A673 (cell line): ENCODE data around the gene GOSR2. TPM values are rescaled to one million over a fixed set of nuclear protein-coding genes. Genes with fewer than 3 reads are reported as not detected.

Experiments
- BruUV-seq: library from RNA; stranded (reverse); fragments of 400-500 nt; replicated peaks from 2 replicates; lab custom pipeline; 2021; lab: Mats Ljungman, UMichigan
- CTCF ChIA-PET: fragments of 300-600 bp; sonication (Branson Sonifier 250); formaldehyde crosslinking; loops from one replicate; lab custom pipeline; 2022; ENCODE audit warnings: antibody characterized with exemption; lab: Charles Lee
- POLR2A ChIA-PET: fragments of 300-600 bp; sonication (Branson Sonifier 250); formaldehyde crosslinking; loops from one replicate; lab custom pipeline; 2022; ENCODE audit warnings: antibody characterized with exemption; ENCODE audit not compliant: low non-redundant PET; lab: Charles Lee
- DNase-seq: peaks from one replicate; pipeline ENCODE4 v3.0.0-alpha.2; 2015; ENCODE audit warnings: low spot score
- H3K27ac ChIP-seq: fragments of 200-600 bp; sonication (generic); 2 replicates; pipeline ENCODE4 v1.5.1; 2016; ENCODE audit warnings: mixed run types, low read depth, mild to moderate bottlenecking, mixed read lengths, antibody characterized with exemption, low read length; ENCODE audit not compliant: poor library complexity, severe bottlenecking
- H3K27me3 ChIP-seq: fragments of 200-600 bp; sonication (generic); replicated peaks from 2 replicates; pipeline ENCODE4 v1.6.1; 2017; ENCODE audit warnings: mixed run types, low read depth, mild to moderate bottlenecking, mixed read lengths, antibody characterized with exemption, low read length; ENCODE audit not compliant: insufficient read depth, poor library complexity
- H3K36me3 ChIP-seq: fragments of 200-600 bp; sonication (generic); 2 replicates; pipeline ENCODE4 v1.6.1; 2016; ENCODE audit warnings: mixed run types, mild to moderate bottlenecking, mixed read lengths, antibody characterized with exemption, low read length; ENCODE audit not compliant: insufficient read depth, poor library complexity, severe bottlenecking
- H3K4me1 ChIP-seq: fragments of 200-600 bp; sonication (generic); 2 replicates; pipeline ENCODE4 v1.6.1; 2017; ENCODE audit warnings: mixed run types, mild to moderate bottlenecking, mixed read lengths, antibody characterized with exemption, low read length; ENCODE audit not compliant: insufficient read depth, poor library complexity, severe bottlenecking
- H3K4me3 ChIP-seq: fragments of 200-600 bp; sonication (generic); 2 replicates; pipeline ENCODE4 v1.5.1; 2016; ENCODE audit warnings: low read depth, mixed run types, mild to moderate bottlenecking, mixed read lengths, low read length; ENCODE audit not compliant: poor library complexity, severe bottlenecking
- H3K9me3 ChIP-seq: fragments of 200-600 bp; sonication (generic); 2 replicates; pipeline ENCODE4 v1.6.1; 2016; ENCODE audit warnings: mixed run types, low read depth, mild to moderate bottlenecking, mixed read lengths, antibody characterized with exemption, low read length; ENCODE audit not compliant: poor library complexity, severe bottlenecking
- CTCF ChIP-seq: fragments of 300-800, 200-600 bp; sonication (generic); conservative IDR thresholded peaks from 2 replicates; pipeline ENCODE4 v1.5.1; 2017; ENCODE audit warnings: low read depth, mild to moderate bottlenecking, antibody characterized with exemption, low read length, moderate library complexity, mixed read lengths
- EZH2 ChIP-seq: fragments of 200-600 bp; sonication (generic); IDR thresholded peaks from 2 replicates; pipeline ENCODE4 v1.6.1; 2017; ENCODE audit warnings: borderline replicate concordance, low read depth, mild to moderate bottlenecking, mixed read lengths, antibody characterized with exemption, low read length; ENCODE audit not compliant: poor library complexity, severe bottlenecking
- intact Hi-C: fragments of 100-400 bp; cut with micrococcal nuclease; formaldehyde crosslinking; loops from one replicate; pipeline ENCODE4 v1.10.0; 2022; ENCODE audit not compliant: unreplicated experiment
- total RNA-seq: library from RNA; stranded (reverse); gene quantifications from 2 replicates; pipeline ENCODE4 v1.2.3, GENCODE V29; 2021

The GOSR2 gene
- total RNA-seq, 1 experiment from 2014 or later: 34.5 TPM

GRCh38 chr17:46944931-46945330, 22.0 kb downstream of the GOSR2 start:
- no peaks in the 10 kb centered on the region for H3K27me3 ChIP-seq
- TF ChIP-seq CTCF (no peak), EZH2 (no peak)
- ChIA-PET POLR2A (no interaction called here), CTCF (no interaction called here)
- no peaks in the 10 kb centered on the region for H3K36me3 ChIP-seq
- no peak for DNase-seq
- no peak overlapping the region for H3K4me3 ChIP-seq
- H3K27ac ChIP-seq: no peak overlapping the region
- peaks cover 7% of the 10 kb centered on the region for H3K4me1 ChIP-seq
- intact Hi-C loops: loop anchor here (5.0 kb wide), 1 partner anchor 372 kb away; no protein-coding TSS in a partner anchor
- H3K9me3 ChIP-seq: no peaks in the 10 kb centered on the region
- BruUV-seq: no TSS peak

GRCh38 chr17:46947216-46947615, 24.3 kb downstream of the GOSR2 start:
- ChIA-PET POLR2A (interaction anchor here (0.5 kb wide), 1 partner anchor 1989 kb away, joined by 5 read pairs; no protein-coding TSS in a partner anchor), CTCF (no interaction called here)
- no peaks in the 10 kb centered on the region for H3K27me3 ChIP-seq
- no peak overlapping the region for H3K4me3 ChIP-seq
- intact Hi-C loops: no loop called here
- no TSS peak for BruUV-seq
- H3K4me1 ChIP-seq: peaks cover 7% of the 10 kb centered on the region
- no peaks in the 10 kb centered on the region for H3K9me3 ChIP-seq
- H3K27ac ChIP-seq: no peak overlapping the region
- DNase-seq: no peak
- H3K36me3 ChIP-seq: no peaks in the 10 kb centered on the region
- no peak for TF ChIP-seq EZH2
- no peak for TF ChIP-seq CTCF

GRCh38 chr17:46948544-46948943, 25.6 kb downstream of the GOSR2 start:
- DNase-seq: no peak
- Histone ChIP-seq H3K27ac (no peak overlapping the region), H3K4me1 (peaks cover 5% of the 10 kb centered on the region), H3K36me3 (no peaks in the 10 kb centered on the region), H3K9me3 (no peaks in the 10 kb centered on the region), H3K27me3 (no peaks in the 10 kb centered on the region), H3K4me3 (no peak overlapping the region)
- no peak for TF ChIP-seq CTCF
- TF ChIP-seq EZH2: no peak
- intact Hi-C loops: no loop called here
- BruUV-seq: no TSS peak
- CTCF ChIA-PET: no interaction called here
- POLR2A ChIA-PET: no interaction called here
